Peyer's patch (tissue), 4 donors: ENCODE data around the gene OPTN. TPM values are rescaled to one million over a fixed set of nuclear protein-coding genes. Genes with fewer than 3 reads are reported as not detected.
"Not testable (repeated sequence)": the region's sequence is repeated elsewhere in the genome, so short reads cannot be mapped to it uniquely, and the experiment has no call there.

Experiments used
- DNase-seq, 3 donors: peaks; one replicate each; pipeline ENCODE4 v3.0.0-alpha.2; 2017 to 2019
- H3K27ac ChIP-seq, 4 donors: fragments of 200-600 bp; sonication (generic); one replicate each; pipeline ENCODE4 v1.5.1; 2016 to 2019
- H3K27me3 ChIP-seq, 2 donors: fragments of 200-600 bp; sonication (generic); one replicate each; pipeline ENCODE4 v1.5.1; 2019
- H3K36me3 ChIP-seq, 3 donors: fragments of 200-600 bp; sonication (generic); one replicate each; pipeline ENCODE4 v1.5.1; 2016 to 2019
- H3K4me1 ChIP-seq, 4 donors: fragments of 200-600 bp; sonication (generic); one replicate each; pipeline ENCODE4 v1.5.1; 2016 to 2019
- H3K4me3 ChIP-seq, 4 donors: fragments of 200-600 bp; sonication (generic); 1 replicate in 3 of 4; 2 replicates in 1 of 4; pipeline ENCODE4 v1.5.1; 2016 to 2019; ENCODE audit warnings: mild to moderate bottlenecking in 1 of 4
- H3K9me3 ChIP-seq, 4 donors: fragments of 200-600 bp; sonication (generic); one replicate each; pipeline ENCODE4 v1.5.1; 2016 to 2019; ENCODE audit warnings: mild to moderate bottlenecking in 1 of 4
- POLR2A ChIP-seq, 2 donors: fragments of 450-650 bp; IDR thresholded peaks; one replicate each; pipeline ENCODE4 v1.5.1; 2017; ENCODE audit warnings: antibody characterized with exemption in 2 of 2, mild to moderate bottlenecking in 2 of 2, moderate library complexity in 2 of 2
- total RNA-seq, 4 donors: library from RNA; depleted of rRNA; stranded (reverse); fragments of >200 nt; gene quantifications; one replicate each; pipeline ENCODE4 v1.1.0, GENCODE V29; 2016
- TF ChIP-seq, protein P1 (sequence below), 6 experiments: fragments of 450-650 bp in 4 of 6; fragments of 200-600 bp in 2 of 6; sonication (generic) in 1 of 6; IDR thresholded peaks; one replicate each; pipeline ENCODE4 v1.5.1; 2017 to 2019; ENCODE audit warnings: antibody characterized with exemption in 6 of 6, mild to moderate bottlenecking in 3 of 6, moderate library complexity in 1 of 6

OPTN gene
- total RNA-seq = 100 to 1,000 TPM in 2 of 4 donors, 10 to 100 TPM in 2; 68.0 to 111 (median 90.7) TPM

DNA sequence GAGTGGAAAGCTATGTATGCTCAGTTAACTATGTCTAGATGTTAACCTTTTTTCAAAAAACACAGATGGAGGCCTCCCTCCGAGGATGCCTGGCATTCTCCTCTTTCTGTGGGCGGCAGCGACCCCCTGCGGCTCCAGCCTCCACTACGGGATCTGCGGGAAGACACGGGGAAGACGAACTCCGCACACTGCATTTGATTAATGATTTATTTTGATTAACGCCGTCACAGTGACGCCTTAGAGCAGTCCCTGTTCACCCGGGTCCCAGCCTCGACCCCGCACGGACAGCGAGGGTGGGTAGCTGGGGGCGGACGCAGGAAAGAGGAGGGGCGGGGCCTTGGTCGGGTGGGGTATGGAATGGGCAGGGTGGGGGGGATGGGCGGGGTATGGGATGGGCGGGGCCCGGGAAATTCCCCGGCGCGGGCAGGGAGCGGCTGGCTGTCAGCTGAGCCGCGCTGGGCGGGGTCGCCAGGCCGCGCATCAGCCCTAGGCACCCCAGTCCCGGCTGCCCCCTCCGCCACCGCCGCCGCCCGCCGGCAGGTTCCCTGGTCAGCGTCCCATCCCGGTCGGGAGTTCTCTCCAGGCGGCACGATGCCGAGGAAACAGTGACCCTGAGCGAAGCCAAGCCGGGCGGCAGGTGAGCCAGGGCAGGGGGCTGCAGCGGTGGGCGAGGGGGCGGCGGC, at the start of gene OPTN:
Gene OPTN, plus strand, starts transcription at position 498 of the 683 bp plus-strand sequence. CDS start 8,960 bp downstream, outside the sequence.
- Histone ChIP-seq H3K4me3 (peak within 1 kb of the TSS; percentile 91 to 99 (median 95)), H3K36me3 (no peaks in the 10 kb centered on the region), H3K27ac (peak within 1 kb of the TSS; percentile 91 to 100 (median 97)), H3K9me3 (no peaks in the 10 kb centered on the region), H3K4me1 (peaks cover 0 to 27% (median 0%) of the 10 kb centered on the region in 4 donors), H3K27me3 (no peaks in the 10 kb centered on the region)
- TF ChIP-seq, protein P1, sequence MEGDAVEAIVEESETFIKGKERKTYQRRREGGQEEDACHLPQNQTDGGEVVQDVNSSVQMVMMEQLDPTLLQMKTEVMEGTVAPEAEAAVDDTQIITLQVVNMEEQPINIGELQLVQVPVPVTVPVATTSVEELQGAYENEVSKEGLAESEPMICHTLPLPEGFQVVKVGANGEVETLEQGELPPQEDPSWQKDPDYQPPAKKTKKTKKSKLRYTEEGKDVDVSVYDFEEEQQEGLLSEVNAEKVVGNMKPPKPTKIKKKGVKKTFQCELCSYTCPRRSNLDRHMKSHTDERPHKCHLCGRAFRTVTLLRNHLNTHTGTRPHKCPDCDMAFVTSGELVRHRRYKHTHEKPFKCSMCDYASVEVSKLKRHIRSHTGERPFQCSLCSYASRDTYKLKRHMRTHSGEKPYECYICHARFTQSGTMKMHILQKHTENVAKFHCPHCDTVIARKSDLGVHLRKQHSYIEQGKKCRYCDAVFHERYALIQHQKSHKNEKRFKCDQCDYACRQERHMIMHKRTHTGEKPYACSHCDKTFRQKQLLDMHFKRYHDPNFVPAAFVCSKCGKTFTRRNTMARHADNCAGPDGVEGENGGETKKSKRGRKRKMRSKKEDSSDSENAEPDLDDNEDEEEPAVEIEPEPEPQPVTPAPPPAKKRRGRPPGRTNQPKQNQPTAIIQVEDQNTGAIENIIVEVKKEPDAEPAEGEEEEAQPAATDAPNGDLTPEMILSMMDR (IDR thresholded peaks at IDR 0.05) = peak; percentile 23 to 78 (median 68)
- TF ChIP-seq POLR2A (IDR thresholded peaks at IDR 0.05) = peak; percentile 78 to 79
- DNase-seq = peak; percentile 78 to 92 (median 89)

DNA sequence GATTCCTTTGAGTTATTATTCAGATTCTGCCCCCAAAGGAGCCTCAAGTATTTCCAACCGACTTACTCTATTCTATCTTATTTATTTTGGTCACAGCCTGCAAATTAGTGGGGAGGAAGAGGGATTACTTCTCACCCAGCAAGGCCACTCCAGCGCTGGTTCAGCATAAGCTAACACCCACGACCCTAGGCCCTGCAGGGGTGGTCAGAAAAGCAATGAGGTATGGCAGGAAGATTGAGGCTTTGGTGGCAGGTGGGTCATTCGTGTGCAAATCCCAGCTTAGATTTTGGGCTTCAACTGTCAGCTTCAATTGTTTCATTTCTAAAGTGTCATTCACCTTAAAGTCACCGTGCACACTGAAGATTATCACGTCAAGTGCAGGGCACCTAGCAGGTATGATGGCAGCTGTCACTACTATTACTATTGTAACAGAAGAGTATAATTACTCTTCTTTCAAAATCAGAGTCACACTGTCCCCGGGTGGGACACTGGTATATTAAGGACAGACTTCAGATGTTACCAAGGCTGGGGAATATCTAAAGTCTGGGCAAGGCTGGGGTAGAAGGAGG, 48.8 kb upstream of the OPTN start:
- H3K4me3 ChIP-seq = no peak overlapping the region
- H3K27me3 ChIP-seq = no peaks in the 10 kb centered on the region
- no peaks in the 10 kb centered on the region for H3K36me3 ChIP-seq
- DNase-seq = no peak
- H3K4me1 ChIP-seq = no peaks in the 10 kb centered on the region
- H3K27ac ChIP-seq = no peak overlapping the region
- H3K9me3 ChIP-seq = no peaks in the 10 kb centered on the region
- TF ChIP-seq, protein P1 (IDR thresholded peaks at IDR 0.05) = no peak
- no peak for TF ChIP-seq POLR2A (IDR thresholded peaks at IDR 0.05)

DNA sequence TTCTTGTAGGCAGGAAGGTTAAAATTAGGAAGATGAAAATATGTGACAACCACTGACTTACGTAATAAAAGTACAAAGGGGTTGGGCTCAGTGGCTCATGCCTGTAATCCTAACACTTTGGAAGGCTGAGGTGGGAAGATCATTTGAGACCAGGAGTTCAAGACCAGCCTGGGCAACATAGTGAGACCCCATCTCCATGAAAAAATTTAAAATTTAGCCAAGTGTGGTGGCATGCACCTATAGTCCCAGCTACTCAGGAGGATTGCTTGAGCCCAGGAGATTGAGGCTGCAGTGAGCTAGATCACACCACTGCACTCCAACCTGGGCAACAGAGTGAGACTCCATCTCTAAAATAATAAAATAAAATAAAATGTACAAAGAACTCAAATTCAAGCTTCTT, 46.8 kb upstream of the OPTN start:
- H3K4me3 ChIP-seq, DNase-seq, H3K27ac ChIP-seq, H3K27me3 ChIP-seq, H3K4me1 ChIP-seq, H3K36me3 ChIP-seq, H3K9me3 ChIP-seq: not testable (repeated sequence)

DNA sequence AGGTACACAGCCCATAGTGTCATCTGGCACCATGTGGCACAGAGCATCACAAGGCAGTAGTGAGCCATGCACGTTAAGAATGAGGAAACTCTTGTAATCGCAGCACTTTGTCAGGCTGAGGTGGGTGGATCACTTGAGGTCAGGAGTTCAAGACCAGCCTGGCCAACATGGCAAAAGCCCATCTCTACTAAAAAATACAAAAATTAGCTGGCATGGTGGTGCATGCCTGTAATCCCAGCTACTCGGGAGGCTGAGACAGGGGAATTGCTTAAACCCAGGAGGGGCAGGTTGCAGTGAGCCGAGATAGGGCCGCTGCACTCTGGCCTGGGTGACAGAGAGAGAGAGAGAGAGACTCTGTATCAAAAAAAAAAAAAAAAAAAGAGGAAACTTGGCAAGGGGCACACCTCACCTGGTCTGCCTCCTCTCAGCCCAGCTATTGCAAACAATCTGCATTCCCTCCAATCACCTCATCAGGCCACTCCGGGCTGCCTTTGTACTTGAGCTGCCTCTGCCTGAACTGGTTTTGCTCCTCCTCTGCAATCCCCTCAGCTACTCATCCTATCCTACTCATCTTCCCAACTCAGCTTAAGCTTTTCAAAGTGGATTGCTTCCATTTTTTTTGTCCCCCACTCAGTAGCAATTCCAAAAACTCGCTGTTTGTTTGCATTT, 46.0 kb upstream of the OPTN start:
- no peaks in the 10 kb centered on the region for H3K4me1 ChIP-seq
- no peak overlapping the region for H3K4me3 ChIP-seq
- TF ChIP-seq POLR2A (IDR thresholded peaks at IDR 0.05) = no peak
- TF ChIP-seq, protein P1 (IDR thresholded peaks at IDR 0.05) = no peak
- H3K27ac ChIP-seq = no peak overlapping the region
- no peaks in the 10 kb centered on the region for H3K27me3 ChIP-seq
- no peaks in the 10 kb centered on the region for H3K36me3 ChIP-seq
- no peaks in the 10 kb centered on the region for H3K9me3 ChIP-seq
- DNase-seq = no peak

DNA sequence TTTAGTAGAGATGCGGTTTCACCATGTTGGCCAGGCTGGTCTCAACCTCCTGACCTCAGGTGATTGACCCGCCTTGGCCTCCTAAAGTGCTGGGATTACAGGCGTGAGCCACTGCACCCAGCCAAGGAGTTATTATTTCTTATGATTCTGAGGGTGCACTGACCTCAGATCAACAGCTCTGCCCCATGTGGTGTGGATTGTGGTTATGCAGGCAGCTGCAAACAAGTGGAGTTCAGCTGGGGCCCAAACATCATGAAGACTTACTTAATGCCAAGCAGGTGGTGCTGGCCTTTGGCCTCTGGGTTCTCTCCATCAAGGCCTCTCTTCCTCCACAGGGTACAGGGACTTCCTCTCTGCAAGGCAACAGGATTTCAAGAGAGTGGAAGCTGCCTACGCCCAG, 45.1 kb upstream of the OPTN start:
- H3K4me3 ChIP-seq = no peak overlapping the region
- TF ChIP-seq, protein P1 (IDR thresholded peaks at IDR 0.05) = no peak
- TF ChIP-seq POLR2A (IDR thresholded peaks at IDR 0.05) = no peak
- H3K4me1 ChIP-seq = no peaks in the 10 kb centered on the region
- H3K27ac ChIP-seq = no peak overlapping the region
- no peak for DNase-seq
- no peaks in the 10 kb centered on the region for H3K9me3 ChIP-seq
- H3K36me3 ChIP-seq = no peaks in the 10 kb centered on the region
- H3K27me3 ChIP-seq = no peaks in the 10 kb centered on the region

DNA sequence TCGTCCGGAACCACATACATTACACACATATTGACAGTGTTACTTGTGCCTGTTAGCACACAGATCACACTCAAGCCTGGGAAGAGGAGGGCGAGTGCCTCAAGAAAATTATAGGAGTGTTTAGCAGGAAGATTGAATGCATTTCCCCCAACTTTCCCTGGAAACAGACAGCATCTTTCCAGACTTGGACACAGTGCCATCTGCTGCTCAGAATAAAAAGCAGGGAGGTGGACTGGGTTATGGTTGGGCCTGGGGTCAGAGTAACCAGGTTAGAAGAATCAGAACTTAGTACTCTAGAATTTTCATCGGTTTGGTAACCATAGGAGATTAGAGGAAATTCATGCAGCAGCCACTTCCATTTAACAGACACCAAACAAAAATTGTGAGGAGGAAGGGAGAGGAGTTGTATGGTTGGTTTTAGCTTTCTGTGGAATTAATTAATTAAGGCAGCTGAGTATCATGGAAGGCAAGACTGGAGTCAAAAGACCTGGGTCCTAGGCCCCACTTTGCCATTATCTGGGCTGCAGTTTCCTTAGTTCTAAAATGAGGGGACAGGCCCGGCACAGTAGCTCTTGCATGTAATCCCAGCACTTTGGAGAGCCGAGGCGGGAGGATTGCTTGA, 43.4 kb upstream of the OPTN start:
- DNase-seq = no peak
- no peak for TF ChIP-seq POLR2A (IDR thresholded peaks at IDR 0.05)
- TF ChIP-seq, protein P1 (IDR thresholded peaks at IDR 0.05) = peak in 4 of 6 experiments; percentile 12 to 29 (median 18)
- H3K27ac ChIP-seq = no peak overlapping the region

More for the DNA sequence above, 43.4 kb upstream of the OPTN start:
- Histone ChIP-seq H3K4me3 (no peak overlapping the region), H3K4me1 (no peaks in the 10 kb centered on the region), H3K27me3 (no peaks in the 10 kb centered on the region), H3K9me3 (no peaks in the 10 kb centered on the region), H3K36me3 (no peaks in the 10 kb centered on the region)
